Measurements from ENCODE around the gene PEAK3.

Gene PEAK3

GRCh38 chr19:2282062-2282861 is at the start of gene PEAK3:
Gene PEAK3, minus strand, starts transcription at chr19:2282175. Its CDS starts 1,244 bp downstream, at chr19:2280931.
- DNase-seq: no peak

- no peak for DNase-seq
Measured at GRCh38 chr19:2330632-2331284, 48.8 kb upstream of the PEAK3 start.

GRCh38 chr19:2330255-2330631 is 48.3 kb upstream of the PEAK3 start:
- DNase-seq: no peak

GRCh38 chr19:2329501-2329916 is 47.5 kb upstream of the PEAK3 start:
- no peak for DNase-seq

GRCh38 chr19:2329149-2329478 is 47.1 kb upstream of the PEAK3 start:
- no peak for DNase-seq

- DNase-seq: peak; percentile 96
Measured at GRCh38 chr19:2328401-2329148, 46.6 kb upstream of the PEAK3 start, which contains the start of the genes LSM7 and SPPL2B. Gene LSM7, minus strand, starts transcription at chr19:2328586. Its CDS starts 20 bp downstream, at chr19:2328566. Gene SPPL2B, plus strand, starts transcription at chr19:2328684. Its CDS starts 26 bp downstream, at chr19:2328710.

- peak; percentile 81 for DNase-seq
Measured at GRCh38 chr19:2327773-2328400, 45.9 kb upstream of the PEAK3 start.

GRCh38 chr19:2326699-2327360 is 44.9 kb upstream of the PEAK3 start:
- DNase-seq: no peak

GRCh38 chr19:2325281-2326046 is 43.5 kb upstream of the PEAK3 start:
- no peak for DNase-seq

- DNase-seq: no peak
Measured at GRCh38 chr19:2324220-2324948, 42.4 kb upstream of the PEAK3 start.

- DNase-seq: no peak
Measured at GRCh38 chr19:2323707-2324106, 41.7 kb upstream of the PEAK3 start.

- no peak for DNase-seq
Measured at GRCh38 chr19:2321565-2322283, 39.7 kb upstream of the PEAK3 start.

GRCh38 chr19:2320939-2321338 is 39.0 kb upstream of the PEAK3 start:
- DNase-seq: no peak

- no peak for DNase-seq
Measured at GRCh38 chr19:2320049-2320448, 38.1 kb upstream of the PEAK3 start.

- no peak for DNase-seq
Measured at GRCh38 chr19:2319551-2319950, 37.6 kb upstream of the PEAK3 start.

- DNase-seq: no peak
Measured at GRCh38 chr19:2318923-2319322, 36.9 kb upstream of the PEAK3 start.

GRCh38 chr19:2317756-2318155 is 35.8 kb upstream of the PEAK3 start:
- DNase-seq: no peak

- no peak for DNase-seq
Measured at GRCh38 chr19:2317300-2317699, 35.3 kb upstream of the PEAK3 start.

GRCh38 chr19:2315818-2316353 is 33.9 kb upstream of the PEAK3 start:
- no peak for DNase-seq

Data from activated CD8-positive, alpha-beta memory T cell treated with anti-CD3 and anti-CD28 coated beads for 24 hours (primary cell).